Gastrocnemius medialis (tissue), 4 donors: ENCODE measurements around the gene CEL.

Source experiments
- POLR2A ChIP-seq, 2 donors: fragments of 450-650 bp; IDR thresholded peaks; one replicate each; pipeline ENCODE4 v1.6.1; 2017; ENCODE audit warnings: antibody characterized with exemption in 2 of 2, mild to moderate bottlenecking in 2 of 2, moderate library complexity in 2 of 2
- TF ChIP-seq, protein P1 (sequence below), 5 experiments: fragments of 450-650 bp in 3 of 5; fragments of 200-600 bp in 2 of 5; sonication (generic) in 2 of 5; IDR thresholded peaks in 4 of 5; conservative IDR thresholded peaks in 1 of 5; 1 replicate in 4 of 5; 2 replicates in 1 of 5; pipeline ENCODE4 v1.5.1; 2016 to 2019; ENCODE audit warnings: antibody characterized with exemption in 5 of 5, mild to moderate bottlenecking in 3 of 5, moderate library complexity in 3 of 5

DNA sequence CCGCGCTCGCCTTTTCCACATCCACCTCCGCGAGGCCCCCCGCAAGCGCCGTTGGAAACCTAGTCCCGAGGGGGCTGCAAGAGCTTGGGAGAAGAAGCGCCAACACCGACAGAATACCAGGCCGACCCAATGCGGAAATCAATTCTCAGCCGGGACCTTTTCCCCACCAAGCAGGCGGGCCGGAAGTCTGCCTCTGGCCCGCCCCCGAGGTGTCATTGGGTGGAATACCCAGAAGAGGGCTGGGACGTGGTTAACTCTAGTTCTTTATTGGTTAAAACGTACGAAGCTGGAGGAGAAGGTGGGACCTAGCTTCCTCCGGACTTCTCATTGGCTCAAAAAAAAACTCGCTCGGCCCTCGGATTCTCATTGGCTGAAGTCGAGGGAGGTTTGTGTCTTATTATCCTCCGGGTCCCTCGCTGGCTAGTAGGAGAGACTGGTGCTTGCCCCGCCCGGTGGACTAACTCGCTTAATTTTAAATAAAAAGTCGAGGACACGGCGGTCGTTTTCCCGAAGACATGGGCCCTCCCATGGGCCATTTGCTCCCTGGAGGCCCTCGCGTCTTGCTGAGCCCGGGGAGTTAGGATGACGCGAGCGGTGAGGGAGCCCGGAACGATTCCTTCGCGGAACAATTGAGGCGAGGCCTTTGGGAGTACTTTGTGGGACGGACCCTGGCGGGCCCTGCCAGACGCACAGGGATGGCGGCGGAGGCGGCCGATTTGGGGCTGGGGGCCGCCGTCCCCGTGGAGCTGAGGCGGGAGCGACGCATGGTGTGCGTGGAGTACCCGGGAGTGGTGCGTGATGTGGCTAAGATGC, 31.3 kb upstream of the CEL start, which contains the start of gene GTF3C5:
- TF ChIP-seq, protein P1, sequence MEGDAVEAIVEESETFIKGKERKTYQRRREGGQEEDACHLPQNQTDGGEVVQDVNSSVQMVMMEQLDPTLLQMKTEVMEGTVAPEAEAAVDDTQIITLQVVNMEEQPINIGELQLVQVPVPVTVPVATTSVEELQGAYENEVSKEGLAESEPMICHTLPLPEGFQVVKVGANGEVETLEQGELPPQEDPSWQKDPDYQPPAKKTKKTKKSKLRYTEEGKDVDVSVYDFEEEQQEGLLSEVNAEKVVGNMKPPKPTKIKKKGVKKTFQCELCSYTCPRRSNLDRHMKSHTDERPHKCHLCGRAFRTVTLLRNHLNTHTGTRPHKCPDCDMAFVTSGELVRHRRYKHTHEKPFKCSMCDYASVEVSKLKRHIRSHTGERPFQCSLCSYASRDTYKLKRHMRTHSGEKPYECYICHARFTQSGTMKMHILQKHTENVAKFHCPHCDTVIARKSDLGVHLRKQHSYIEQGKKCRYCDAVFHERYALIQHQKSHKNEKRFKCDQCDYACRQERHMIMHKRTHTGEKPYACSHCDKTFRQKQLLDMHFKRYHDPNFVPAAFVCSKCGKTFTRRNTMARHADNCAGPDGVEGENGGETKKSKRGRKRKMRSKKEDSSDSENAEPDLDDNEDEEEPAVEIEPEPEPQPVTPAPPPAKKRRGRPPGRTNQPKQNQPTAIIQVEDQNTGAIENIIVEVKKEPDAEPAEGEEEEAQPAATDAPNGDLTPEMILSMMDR (IDR thresholded peaks at IDR 0.05 in 4 of 5, conservative IDR thresholded peaks at IDR 0.05 in 1 of 5) = peak in 2 of 5 experiments; percentile 16 to 30
- peak; percentile 65 to 76 for TF ChIP-seq POLR2A (IDR thresholded peaks at IDR 0.05)
